ENCODE results near the gene RNF217. TPM values are rescaled to one million over a fixed set of nuclear protein-coding genes. Genes with fewer than 3 reads are reported as not detected.

Gene RNF217
- total RNA-seq, 4 donors from 2014 or later: 26.2 to 32.2 (median 28.8) TPM

- H3K4me3 ChIP-seq: no peak overlapping the region
- WGBS, 2 donors (ENCODE audit: low coverage in 1 of 2): 94 to 100% methylated on average over 1 of the region's 1 CpG
These were observed 147.8 kb downstream of the RNF217 start for GRCh38 chr6:125110056-125110455.

DNA sequence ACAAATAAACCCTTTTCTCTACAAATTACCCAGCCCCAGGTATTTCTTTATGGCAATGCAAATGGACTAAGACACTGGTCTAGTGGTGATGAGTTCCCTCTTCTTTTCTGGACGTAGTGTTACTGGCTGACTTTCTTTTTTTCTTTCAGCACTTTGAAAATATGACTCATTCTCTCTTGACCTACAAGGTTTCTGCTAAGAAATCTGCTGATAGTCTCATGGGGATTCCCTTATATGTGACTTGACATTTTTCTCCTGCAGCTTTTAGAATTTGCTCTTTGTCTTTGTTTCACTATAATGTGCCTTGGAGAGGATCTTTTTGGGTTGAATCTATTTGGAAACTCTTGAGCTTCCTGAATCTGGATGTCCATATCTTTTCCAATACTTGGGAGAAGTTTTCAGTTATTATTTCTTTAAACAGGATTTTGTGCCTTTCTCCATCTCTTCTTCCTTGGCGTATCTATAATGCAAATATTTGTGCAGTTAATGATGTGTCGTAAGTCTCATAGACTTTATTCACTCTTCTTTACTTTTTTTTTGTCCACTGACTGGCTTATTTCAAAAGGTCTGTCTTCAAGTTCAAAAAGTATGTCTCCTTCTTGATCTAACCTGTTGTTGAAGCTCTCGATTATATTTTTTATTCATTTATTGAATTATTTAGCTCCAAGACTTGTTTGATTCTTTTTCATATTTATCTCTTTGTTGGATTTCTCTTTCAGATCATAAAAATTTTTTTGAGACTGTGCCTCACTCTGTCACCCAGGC lies 149.2 kb downstream of the RNF217 start:
- WGBS, 2 donors (ENCODE audit: low coverage in 1 of 2): 85 to 86% methylated on average over 4 of the region's 4 CpGs
- Histone ChIP-seq H3K4me3 (no peak overlapping the region), H3K27ac (no peak overlapping the region), H3K36me3 (no peaks in the 10 kb centered on the region), H3K9me3 (peaks cover 0 to 35% (median 0%) of the 10 kb centered on the region in 3 donors), H3K27me3 (no peaks in the 10 kb centered on the region), H3K4me1 (no peaks in the 10 kb centered on the region)
- TF ChIP-seq POLR2A (IDR thresholded peaks at IDR 0.05): no peak
- no peak for TF ChIP-seq POLR2AphosphoS5 (IDR thresholded peaks at IDR 0.05)
- no peak for TF ChIP-seq EP300 (IDR thresholded peaks at IDR 0.05)
- TF ChIP-seq, protein P1, sequence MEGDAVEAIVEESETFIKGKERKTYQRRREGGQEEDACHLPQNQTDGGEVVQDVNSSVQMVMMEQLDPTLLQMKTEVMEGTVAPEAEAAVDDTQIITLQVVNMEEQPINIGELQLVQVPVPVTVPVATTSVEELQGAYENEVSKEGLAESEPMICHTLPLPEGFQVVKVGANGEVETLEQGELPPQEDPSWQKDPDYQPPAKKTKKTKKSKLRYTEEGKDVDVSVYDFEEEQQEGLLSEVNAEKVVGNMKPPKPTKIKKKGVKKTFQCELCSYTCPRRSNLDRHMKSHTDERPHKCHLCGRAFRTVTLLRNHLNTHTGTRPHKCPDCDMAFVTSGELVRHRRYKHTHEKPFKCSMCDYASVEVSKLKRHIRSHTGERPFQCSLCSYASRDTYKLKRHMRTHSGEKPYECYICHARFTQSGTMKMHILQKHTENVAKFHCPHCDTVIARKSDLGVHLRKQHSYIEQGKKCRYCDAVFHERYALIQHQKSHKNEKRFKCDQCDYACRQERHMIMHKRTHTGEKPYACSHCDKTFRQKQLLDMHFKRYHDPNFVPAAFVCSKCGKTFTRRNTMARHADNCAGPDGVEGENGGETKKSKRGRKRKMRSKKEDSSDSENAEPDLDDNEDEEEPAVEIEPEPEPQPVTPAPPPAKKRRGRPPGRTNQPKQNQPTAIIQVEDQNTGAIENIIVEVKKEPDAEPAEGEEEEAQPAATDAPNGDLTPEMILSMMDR (IDR thresholded peaks at IDR 0.05): no peak
- ATAC-seq: no peak

More at GRCh38 chr6:125110056-125110455, 147.8 kb downstream of the RNF217 start:
- H3K36me3 ChIP-seq: no peaks in the 10 kb centered on the region
- H3K4me1 ChIP-seq: no peaks in the 10 kb centered on the region
- H3K27ac ChIP-seq: no peak overlapping the region
- peaks cover 0 to 35% (median 0%) of the 10 kb centered on the region in 3 donors for H3K9me3 ChIP-seq
- TF ChIP-seq POLR2AphosphoS5 (IDR thresholded peaks at IDR 0.05) (no peak), POLR2A (IDR thresholded peaks at IDR 0.05) (no peak)
- TF ChIP-seq, protein P1 (IDR thresholded peaks at IDR 0.05): no peak
- H3K27me3 ChIP-seq: no peaks in the 10 kb centered on the region
- ATAC-seq: no peak

DNA sequence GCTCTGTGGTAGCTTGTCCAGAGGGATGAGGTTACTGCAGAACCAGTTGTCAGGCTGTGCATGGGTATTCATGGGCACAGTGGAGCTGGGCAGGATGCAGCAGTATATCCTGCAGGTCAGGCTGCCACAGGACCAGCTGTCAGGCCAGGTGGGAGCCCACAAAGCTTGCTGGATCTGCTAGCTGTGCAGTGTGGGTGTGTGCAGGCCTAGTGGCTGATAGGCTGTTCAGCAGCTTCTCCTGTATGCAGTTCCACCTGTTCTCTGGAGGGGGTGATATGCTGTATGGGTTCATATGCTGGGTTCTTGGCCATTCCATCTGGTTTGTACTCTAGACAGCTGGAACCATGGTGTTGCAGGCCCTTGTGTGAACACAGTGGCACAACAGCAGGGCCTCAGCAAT lies 150.7 kb downstream of the RNF217 start:
- ATAC-seq: no peak
- H3K36me3 ChIP-seq: no peaks in the 10 kb centered on the region
- no peak overlapping the region for H3K4me3 ChIP-seq
- no peaks in the 10 kb centered on the region for H3K4me1 ChIP-seq
- peaks cover 0 to 35% (median 0%) of the 10 kb centered on the region in 3 donors for H3K9me3 ChIP-seq
- TF ChIP-seq POLR2AphosphoS5 (IDR thresholded peaks at IDR 0.05): no peak
- no peak for TF ChIP-seq EP300 (IDR thresholded peaks at IDR 0.05)
- H3K27ac ChIP-seq: no peak overlapping the region
- H3K27me3 ChIP-seq: no peaks in the 10 kb centered on the region

DNA sequence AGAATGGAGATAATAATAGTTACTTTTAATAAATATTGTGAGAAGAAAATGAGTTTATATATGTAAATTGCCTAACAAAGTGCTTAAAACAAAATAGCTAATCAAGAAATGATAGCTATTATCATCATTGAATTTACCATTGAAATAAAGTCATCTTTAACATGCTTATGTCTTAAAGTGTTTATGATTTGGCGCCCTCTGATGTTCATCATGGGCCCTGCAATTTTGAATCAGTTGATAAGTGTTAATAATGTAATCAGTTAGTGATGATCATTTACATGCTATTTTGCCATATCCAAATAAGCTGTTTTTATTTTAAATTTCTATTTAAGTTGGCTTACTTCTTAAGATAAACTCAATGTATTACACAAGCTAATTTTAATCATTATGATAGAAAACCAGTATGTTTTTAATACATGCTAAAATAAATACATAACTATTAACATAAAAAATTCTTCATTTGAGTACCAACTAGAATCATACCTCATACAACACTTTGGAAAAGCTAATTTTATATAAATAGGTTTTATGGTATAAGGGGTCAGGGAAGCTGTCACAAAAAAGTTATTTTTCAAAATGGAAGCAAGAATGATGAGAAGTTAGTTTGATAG lies 152.1 kb downstream of the RNF217 start:
- no peak overlapping the region for H3K4me3 ChIP-seq
- no peaks in the 10 kb centered on the region for H3K27me3 ChIP-seq
- TF ChIP-seq POLR2A (IDR thresholded peaks at IDR 0.05): no peak
- TF ChIP-seq, protein P1 (IDR thresholded peaks at IDR 0.05): peak; percentile 72 to 84 (median 78)
- no peak overlapping the region for H3K27ac ChIP-seq
- H3K9me3 ChIP-seq: peaks cover 0 to 28% (median 0%) of the 10 kb centered on the region in 3 donors
- no peaks in the 10 kb centered on the region for H3K36me3 ChIP-seq
- no peak for ATAC-seq
- WGBS, 2 donors (ENCODE audit: low coverage in 1 of 2): 0% methylated on average over 1 of the region's 1 CpG
- H3K4me1 ChIP-seq: no peaks in the 10 kb centered on the region

DNA sequence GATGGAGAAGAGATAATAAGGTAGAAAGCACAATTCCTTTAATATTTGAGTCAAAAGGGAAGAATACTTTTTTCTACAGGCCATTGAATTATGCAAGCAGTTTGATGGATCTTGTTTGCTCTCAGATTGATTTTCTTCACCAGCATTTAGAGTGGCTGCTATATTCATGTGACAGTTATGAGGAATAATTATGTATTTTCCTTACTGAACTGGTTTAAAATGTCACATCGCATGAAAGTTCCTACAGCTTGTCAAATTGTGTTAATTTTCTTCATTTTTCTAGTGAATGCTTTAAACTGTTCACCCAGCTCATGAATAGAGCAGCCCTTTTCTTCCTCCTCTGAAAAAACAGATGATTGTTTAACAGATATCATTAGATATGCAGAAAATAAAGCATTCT lies 153.9 kb downstream of the RNF217 start:
- no peak overlapping the region for H3K4me3 ChIP-seq
- ATAC-seq: no peak
- peaks cover 0 to 10% (median 0%) of the 10 kb centered on the region in 3 donors for H3K9me3 ChIP-seq
- H3K27me3 ChIP-seq: no peaks in the 10 kb centered on the region
- no peak overlapping the region for H3K27ac ChIP-seq
- WGBS, 2 donors (ENCODE audit: low coverage in 1 of 2): 67 to 92% methylated on average over 1 of the region's 1 CpG
- H3K4me1 ChIP-seq: no peaks in the 10 kb centered on the region
- TF ChIP-seq EP300 (IDR thresholded peaks at IDR 0.05): no peak
- TF ChIP-seq, protein P1 (IDR thresholded peaks at IDR 0.05): no peak
- TF ChIP-seq POLR2AphosphoS5 (IDR thresholded peaks at IDR 0.05): no peak
- TF ChIP-seq POLR2A (IDR thresholded peaks at IDR 0.05): no peak
- no peaks in the 10 kb centered on the region for H3K36me3 ChIP-seq
